Smooth muscle cell (in vitro differentiated cells): ENCODE measurements around the gene DNAJB2. TPM values are rescaled to one million over a fixed set of nuclear protein-coding genes. Genes with fewer than 3 reads are reported as not detected.

Experiments
- DNase-seq: peaks from one replicate; lab custom pipeline; 2025; ENCODE audit not compliant: unreplicated experiment; lab: John Stamatoyannopoulos, UW
- H2AFZ ChIP-seq: fragments of 200-600 bp; sonication (generic); 2 replicates; pipeline ENCODE4 v1.6.0; 2016; ENCODE audit warnings: antibody characterized with exemption, low read depth, mild to moderate bottlenecking
- H3F3A ChIP-seq: fragments of 200-600 bp; sonication (generic); 2 replicates; pipeline ENCODE4 v1.6.0; 2017; ENCODE audit warnings: antibody characterized with exemption, low read depth
- H3K27ac ChIP-seq: fragments of 200-600 bp; sonication (generic); 2 replicates; pipeline ENCODE4 v1.5.1; 2016; ENCODE audit warnings: low read depth, mild to moderate bottlenecking
- H3K27me3 ChIP-seq: fragments of 200-600 bp; sonication (generic); 2 replicates; pipeline ENCODE4 v1.6.1; 2016; ENCODE audit warnings: low read depth, mild to moderate bottlenecking
- H3K36me3 ChIP-seq: fragments of 200-600 bp; sonication (generic); 2 replicates; pipeline ENCODE4 v1.5.1; 2016; ENCODE audit warnings: low read depth
- H3K4me1 ChIP-seq: fragments of 200-600 bp; sonication (generic); 2 replicates; pipeline ENCODE4 v1.5.1; 2016; ENCODE audit warnings: low read depth
- H3K4me2 ChIP-seq: fragments of 200-600 bp; sonication (generic); 2 replicates; pipeline ENCODE4 v1.6.0; 2016; ENCODE audit warnings: mild to moderate bottlenecking
- H3K4me3 ChIP-seq: fragments of 200-600 bp; sonication (generic); 2 replicates; pipeline ENCODE4 v1.5.1; 2016; ENCODE audit warnings: mild to moderate bottlenecking
- H3K79me2 ChIP-seq: fragments of 200-600 bp; sonication (generic); 2 replicates; pipeline ENCODE4 v1.6.0; 2016; ENCODE audit warnings: low read depth, mild to moderate bottlenecking
- H3K9ac ChIP-seq: fragments of 200-600 bp; sonication (generic); 2 replicates; pipeline ENCODE4 v1.6.0; 2016; ENCODE audit warnings: low read depth
- H3K9me3 ChIP-seq: fragments of 200-600 bp; sonication (generic); replicated peaks from 2 replicates; pipeline ENCODE4 v1.5.1; 2016; ENCODE audit warnings: low read depth
- H4K20me1 ChIP-seq: fragments of 200-600 bp; sonication (generic); 2 replicates; pipeline ENCODE4 v1.6.0; 2016; ENCODE audit warnings: low read depth
- CTCF ChIP-seq: fragments of 200-600 bp; sonication (generic); IDR thresholded peaks from 2 replicates; pipeline ENCODE4 v1.5.1; 2017; ENCODE audit warnings: borderline replicate concordance, mild to moderate bottlenecking, antibody characterized with exemption; ENCODE audit not compliant: insufficient read depth, poor library complexity, severe bottlenecking
- WGBS: methylation state at CpG from one replicate; pipeline ENCODE4 v1.1.7; 2016; ENCODE audit warnings: low lambda C conversion rate; 5-methylcytosine and 5-hydroxymethylcytosine counted together
- polyA plus RNA-seq: library from polyadenylated mRNA; unstranded; fragments of >200 nt; fragmentation: Nextera tagmentation; extraction: Ambion mirVana; gene quantifications from 2 replicates; pipeline ENCODE4 v1.2.1, GENCODE V29; 2016
- total RNA-seq: library from RNA; depleted of rRNA; stranded (reverse); fragments of >200 nt; gene quantifications from 2 replicates; pipeline ENCODE4 v1.2.3, GENCODE V29; 2014

The DNAJB2 gene
- total and polyA plus RNA-seq, 2 experiments from 2014 or later = 14.3 to 52.4 TPM

DNA sequence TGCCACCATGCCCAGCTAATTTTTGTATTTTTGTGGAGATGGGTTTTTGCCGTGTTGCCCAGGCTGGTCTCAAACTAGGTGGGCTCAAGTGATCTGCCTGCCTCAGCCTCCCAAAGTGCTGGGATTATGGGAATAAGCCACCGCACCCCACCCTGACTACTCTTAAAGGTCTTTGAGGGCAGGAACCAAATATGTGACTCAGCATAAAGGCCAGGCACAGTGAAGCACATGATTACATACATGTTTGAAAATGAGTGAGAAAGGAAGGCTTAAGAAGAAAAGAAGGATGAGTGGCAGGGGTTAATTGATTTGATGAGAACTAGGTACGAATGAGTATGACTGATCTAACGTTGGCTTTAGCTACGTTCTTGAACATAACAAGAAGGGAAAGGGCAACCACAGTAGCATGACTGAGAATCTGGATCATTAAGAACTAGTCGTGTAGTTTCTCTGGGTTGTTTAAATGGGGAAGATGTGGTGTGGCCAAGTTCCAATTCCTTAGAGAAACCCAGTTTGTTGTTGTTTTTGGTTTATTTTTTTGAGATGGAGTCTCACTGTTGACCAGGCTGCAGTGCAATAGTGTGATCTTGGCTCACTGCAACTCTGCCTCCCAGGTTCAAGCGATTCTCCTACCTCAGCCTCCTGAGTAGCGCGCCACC lies 46.6 kb downstream of the DNAJB2 start:
- peaks cover 67% of the 10 kb centered on the region for H3K27me3 ChIP-seq
- no peak overlapping the region for H3K27ac ChIP-seq
- H3K9ac ChIP-seq = no peak overlapping the region
- no peaks in the 10 kb centered on the region for H3K36me3 ChIP-seq
- TF ChIP-seq CTCF = no peak
- H3K4me2 ChIP-seq = no peak overlapping the region
- no peaks in the 10 kb centered on the region for H3K79me2 ChIP-seq
- no peaks in the 10 kb centered on the region for H3K4me1 ChIP-seq
- H2AFZ ChIP-seq = no peak overlapping the region
- 82% methylated on average over 9 of the region's 9 CpGs for WGBS
- H3F3A ChIP-seq = no peaks in the 10 kb centered on the region
- no peaks in the 10 kb centered on the region for H4K20me1 ChIP-seq
- no peaks in the 10 kb centered on the region for H3K9me3 ChIP-seq
- DNase-seq = no peak
- H3K4me3 ChIP-seq = no peak overlapping the region

GRCh38 chr2:219327719-219328118 lies 48.6 kb downstream of the DNAJB2 start:
- DNase-seq = no peak
- H3K79me2 ChIP-seq = no peaks in the 10 kb centered on the region
- H3K27ac ChIP-seq = no peak overlapping the region
- WGBS = 80% methylated on average over 2 of the region's 2 CpGs
- no peak overlapping the region for H2AFZ ChIP-seq
- H3K4me2 ChIP-seq = no peak overlapping the region
- no peaks in the 10 kb centered on the region for H3K4me1 ChIP-seq
- no peak for TF ChIP-seq CTCF
- no peaks in the 10 kb centered on the region for H3K36me3 ChIP-seq
- H4K20me1 ChIP-seq = no peaks in the 10 kb centered on the region
- no peak overlapping the region for H3K9ac ChIP-seq
- H3K27me3 ChIP-seq = peaks cover 71% of the 10 kb centered on the region
- no peaks in the 10 kb centered on the region for H3K9me3 ChIP-seq
- H3K4me3 ChIP-seq = no peak overlapping the region
- H3F3A ChIP-seq = no peaks in the 10 kb centered on the region

GRCh38 chr2:219331560-219332213 lies 52.5 kb downstream of the DNAJB2 start:
- no peak overlapping the region for H3K9ac ChIP-seq
- H3F3A ChIP-seq = no peaks in the 10 kb centered on the region
- no peaks in the 10 kb centered on the region for H3K9me3 ChIP-seq
- H3K27ac ChIP-seq = no peak overlapping the region
- DNase-seq = peak; percentile 32
- no peak overlapping the region for H3K4me3 ChIP-seq
- no peaks in the 10 kb centered on the region for H3K79me2 ChIP-seq
- peaks cover 86% of the 10 kb centered on the region for H3K27me3 ChIP-seq
- peak overlapping the region; percentile 59 for H3K4me2 ChIP-seq
- H3K36me3 ChIP-seq = no peaks in the 10 kb centered on the region
- WGBS = 17% methylated on average over 39 of the region's 39 CpGs
- TF ChIP-seq CTCF = no peak
- H3K4me1 ChIP-seq = no peaks in the 10 kb centered on the region
- H2AFZ ChIP-seq = no peak overlapping the region
- no peaks in the 10 kb centered on the region for H4K20me1 ChIP-seq
